CD4-positive, alpha-beta T cell treated with Interleukin-4 for 4 hours (primary cell): ENCODE measurements around the gene HDAC4.

Experiments
- DNase-seq: peaks from one replicate; pipeline ENCODE4 v3.0.0-alpha.2; 2020

The HDAC4 gene

DNA sequence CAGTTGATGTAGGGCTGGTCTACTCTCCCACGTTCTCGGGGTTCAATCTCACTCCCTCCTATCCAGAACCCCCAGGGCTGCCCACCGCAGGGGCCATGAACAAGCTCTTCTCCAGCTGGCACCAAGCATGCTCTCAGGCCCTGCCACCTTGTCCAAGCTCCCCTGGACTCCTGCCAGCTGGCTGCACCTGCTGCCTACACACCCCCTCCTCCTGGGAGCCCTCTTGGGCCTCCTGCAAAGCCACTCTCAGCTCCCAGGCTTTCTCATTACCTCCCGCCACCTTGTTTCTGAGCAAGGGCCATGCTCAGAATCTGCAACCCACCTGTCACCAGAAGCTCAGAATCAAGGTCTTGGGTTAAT lies 56.0 kb downstream of the HDAC4 start:
- no peak for DNase-seq

DNA sequence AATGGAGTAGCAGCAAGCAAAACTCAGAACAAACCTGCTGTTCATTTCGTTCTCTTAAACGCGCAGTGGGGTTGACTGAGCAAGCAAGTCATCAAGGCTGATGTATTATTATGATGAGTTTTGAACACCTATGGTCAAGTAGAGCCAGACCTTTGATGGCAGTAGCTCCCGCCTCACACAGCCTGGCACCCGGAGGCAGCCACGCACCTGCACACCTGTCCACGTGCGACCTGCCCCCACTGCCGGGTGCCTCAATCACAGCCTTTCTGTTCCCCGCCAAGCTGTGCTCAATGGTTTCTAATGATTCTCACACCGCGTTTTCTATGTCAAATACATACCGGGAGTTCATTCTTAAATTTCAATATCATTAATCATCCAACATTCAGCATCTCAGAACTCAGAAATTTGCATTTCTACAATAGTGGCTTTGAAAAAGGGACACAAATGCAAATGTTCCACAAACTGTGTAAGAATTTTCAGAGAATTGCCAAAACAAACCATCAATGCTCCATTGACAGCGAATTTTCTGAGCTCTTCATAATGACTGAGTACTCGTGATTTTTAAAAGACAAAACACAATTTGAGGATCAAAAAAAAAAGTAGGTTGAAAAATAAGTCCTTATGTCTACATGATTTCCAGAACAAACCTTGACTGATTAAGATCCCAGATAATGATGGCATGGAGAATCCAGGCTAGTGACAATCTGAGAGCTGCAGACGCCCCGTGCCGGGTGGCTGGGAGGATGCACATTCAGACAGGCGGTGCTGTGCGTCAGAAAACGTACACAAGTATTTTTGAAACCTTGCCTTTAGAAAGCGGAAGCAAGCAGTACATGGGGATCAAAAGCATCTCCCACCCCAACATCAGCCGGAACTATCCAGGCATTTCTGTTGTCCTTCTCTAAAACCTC lies 56.6 kb downstream of the HDAC4 start:
- DNase-seq = no peak

DNA sequence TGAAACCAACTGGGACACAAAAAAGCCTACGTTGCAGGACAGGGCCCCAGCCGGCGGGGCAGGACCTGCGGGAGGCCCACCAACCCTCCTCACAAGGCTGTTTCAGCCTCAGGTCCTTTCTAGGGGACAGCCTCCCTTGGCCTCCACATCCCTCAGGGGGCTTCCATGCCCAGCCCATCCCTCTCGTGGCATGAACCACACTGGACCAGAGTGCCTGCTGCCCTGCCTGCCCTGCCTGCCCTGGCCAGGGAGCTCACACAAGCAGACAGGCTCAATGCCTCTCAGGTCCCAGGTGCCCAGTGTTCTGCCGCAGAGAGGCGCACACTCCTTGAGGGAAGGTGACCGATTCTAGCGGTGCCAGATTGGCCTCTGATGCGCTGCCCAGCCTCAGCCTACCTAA lies 57.4 kb downstream of the HDAC4 start:
- no peak for DNase-seq

DNA sequence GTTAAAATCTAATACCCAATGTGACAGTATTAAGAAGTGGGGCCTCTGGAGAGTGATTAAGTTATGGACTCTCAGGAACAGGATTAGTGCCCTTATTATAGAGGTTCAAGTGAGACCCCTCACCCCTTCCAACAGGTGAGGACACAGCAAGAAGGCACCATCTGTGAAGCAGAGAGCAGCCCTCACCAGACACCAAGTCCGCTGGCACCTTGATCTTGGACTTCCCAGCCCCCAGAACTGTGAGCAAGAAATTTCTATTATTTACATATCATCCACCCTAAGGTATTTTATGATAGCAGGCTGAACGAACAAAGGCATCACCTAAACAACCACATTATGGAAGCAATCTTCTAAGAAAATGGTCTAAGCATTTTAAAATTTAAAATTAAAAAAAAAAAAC lies 59.0 kb downstream of the HDAC4 start:
- no peak for DNase-seq

DNA sequence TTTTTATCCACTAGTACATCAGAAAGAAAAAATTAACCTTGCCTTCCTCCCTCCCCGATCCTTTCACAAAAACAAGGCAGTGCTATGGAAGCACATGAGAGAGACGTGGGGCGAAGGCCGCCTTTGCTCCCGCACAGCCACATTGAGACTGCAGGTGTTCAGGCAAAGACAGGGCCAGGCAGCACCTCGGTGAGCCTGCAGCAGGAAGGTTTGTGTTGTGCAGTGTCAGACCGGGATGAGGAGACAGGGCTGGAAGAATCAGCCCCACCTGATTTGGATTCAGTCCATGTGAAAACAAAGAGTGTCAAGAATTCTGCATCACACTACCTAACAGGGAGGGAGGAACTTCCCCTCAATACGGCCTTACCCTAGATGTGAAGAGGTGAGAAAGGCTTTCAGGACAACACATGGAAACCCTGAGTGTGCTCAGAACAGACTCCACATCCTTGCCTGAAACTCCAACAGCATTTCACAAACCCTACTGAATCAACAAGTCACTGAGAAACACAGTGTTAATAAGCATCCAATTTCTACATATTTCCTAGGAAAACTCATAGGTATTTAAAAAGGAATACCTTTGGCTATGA lies 59.6 kb downstream of the HDAC4 start:
- DNase-seq = no peak

DNA sequence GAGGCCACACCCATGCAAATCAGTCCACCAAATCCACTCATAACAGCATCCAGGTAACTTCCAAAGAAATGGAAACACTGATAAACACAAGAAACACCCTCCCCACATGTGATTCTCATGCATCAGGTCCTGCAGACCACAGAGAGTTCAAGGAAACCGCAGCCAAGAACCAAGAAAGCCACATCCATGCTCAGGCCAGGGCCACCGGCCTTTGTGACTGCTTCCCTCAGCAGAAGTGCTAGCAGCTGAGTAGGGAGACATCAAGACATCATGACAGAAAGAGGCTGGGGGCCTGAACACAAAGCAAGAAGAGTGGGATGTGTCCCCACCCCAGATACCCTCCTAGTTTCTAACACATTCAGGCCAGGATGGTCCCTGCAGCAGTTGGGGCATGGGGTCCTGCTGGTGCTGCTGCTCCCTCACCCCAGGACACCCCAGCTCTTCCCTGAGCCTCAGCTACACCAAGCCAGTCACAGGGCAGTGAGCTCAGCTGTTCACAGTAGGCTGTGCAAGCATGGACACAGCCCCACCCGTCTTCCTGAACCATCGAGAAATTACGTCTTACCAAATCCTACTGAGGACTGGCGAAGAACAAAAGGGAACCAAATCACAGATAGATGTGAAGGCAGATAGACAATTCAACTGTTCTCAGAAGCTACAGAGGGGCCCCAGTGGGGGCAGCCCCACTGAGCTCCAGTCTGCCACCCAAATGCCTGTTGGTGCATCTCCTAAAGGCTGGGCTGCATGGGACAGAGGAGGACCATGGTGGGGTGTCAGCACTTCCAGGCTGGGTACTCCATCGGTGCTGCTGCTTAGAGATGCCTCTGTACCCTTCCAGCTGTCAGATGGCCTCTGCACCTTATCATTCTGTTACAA lies 60.9 kb downstream of the HDAC4 start:
- peak; percentile 25 for DNase-seq

DNA sequence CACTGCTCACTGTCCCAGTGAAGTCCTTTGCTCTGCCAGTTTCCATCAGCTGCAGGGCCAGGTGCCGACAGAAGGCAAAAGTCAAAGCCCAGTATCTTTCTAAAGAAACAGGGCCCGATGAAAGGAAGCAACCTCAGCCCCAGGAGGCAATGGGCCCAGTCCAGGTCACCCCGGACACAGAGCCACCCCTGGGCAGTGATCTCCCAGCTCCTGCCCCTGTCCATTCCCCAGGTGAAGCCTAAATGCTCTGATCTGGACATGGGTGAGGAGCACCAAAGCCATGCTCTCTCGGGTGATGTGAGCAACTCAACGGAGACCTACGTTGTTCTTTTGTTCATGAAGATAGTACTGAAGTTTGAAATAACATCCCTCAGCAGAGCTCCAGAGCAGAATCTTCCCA lies 61.6 kb downstream of the HDAC4 start:
- no peak for DNase-seq

DNA sequence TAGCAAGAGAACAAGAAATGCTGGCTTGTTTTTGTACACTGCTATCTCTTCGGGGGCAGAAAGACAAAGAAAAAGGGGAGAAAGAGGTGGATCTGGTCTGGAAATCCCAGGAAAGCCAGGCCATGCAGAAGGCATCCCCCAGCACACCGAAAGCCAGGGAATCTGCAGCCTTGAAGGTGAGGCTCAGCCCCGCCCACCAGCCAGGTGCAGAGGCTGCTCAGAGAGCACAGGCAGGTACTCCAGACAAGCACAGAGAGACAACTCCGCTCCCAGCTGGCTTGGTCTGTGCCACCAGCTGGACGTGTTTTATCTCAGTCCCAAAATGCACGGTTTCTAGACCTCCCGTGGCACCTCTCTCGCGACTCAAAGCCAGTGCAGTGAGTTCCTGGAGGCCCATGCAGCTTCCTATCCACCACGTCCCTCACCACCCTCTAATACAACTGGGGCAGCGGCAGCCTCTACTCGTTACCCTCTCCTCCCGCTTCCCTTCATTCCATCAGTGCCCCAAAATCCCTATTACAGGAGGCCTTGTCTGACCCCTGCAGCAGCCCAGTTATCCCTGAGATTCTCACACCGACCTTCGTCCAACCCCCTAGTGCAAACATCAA lies 62.8 kb downstream of the HDAC4 start:
- DNase-seq = no peak

DNA sequence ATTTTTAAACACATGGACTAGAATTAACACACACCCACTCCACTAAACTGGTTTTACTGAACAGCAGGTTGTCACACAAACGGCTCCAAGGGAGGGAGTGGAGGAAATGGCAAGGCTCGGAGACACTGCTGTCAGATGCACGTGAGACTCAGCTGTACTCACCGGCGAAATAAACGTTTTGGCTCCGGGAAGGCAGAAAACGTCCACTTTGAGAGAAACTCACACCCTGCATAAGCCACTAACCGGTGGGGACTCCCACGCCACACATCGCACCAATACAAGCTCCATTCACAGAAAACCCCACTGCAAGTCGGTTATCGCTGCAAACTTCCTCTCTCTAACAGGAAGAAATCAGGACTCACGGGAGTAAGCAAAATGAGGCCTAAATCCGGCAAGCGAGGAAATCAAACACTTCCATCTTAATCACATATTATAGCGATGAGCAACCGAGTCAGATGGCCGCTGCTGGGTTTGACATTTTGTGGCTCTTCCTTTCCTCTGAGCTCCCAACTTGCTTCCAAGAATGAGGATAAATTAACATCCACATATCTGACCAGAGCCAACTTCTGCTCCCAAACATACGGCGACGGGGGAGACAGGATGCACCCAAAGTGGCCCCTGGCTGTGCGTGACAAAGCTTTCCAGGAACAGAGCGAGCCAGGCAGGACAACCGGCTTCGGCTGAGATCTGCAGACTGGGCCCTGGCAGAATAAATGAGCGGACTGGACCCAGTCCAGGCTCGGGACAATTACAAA lies 63.5 kb downstream of the HDAC4 start:
- DNase-seq = no peak

DNA sequence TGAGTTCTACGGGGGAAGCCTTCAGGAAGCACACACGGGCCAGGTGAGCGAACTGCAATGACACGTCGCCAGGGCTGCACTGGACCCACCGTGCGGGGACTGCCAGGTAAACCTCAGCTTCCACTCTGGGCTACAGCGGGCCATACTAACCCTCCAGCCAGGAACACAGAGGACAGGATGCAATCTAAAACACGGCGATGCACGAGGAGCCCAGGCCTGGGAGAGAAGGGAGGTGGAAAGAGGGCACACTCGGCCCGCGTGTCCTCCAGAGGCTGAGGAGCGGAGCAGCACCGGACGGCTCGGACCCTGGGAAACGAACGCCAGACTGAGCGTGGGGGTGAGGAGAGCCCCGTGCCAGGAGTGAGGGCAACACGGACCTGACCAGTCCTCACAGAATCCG lies 69.3 kb downstream of the HDAC4 start:
- DNase-seq = no peak

DNA sequence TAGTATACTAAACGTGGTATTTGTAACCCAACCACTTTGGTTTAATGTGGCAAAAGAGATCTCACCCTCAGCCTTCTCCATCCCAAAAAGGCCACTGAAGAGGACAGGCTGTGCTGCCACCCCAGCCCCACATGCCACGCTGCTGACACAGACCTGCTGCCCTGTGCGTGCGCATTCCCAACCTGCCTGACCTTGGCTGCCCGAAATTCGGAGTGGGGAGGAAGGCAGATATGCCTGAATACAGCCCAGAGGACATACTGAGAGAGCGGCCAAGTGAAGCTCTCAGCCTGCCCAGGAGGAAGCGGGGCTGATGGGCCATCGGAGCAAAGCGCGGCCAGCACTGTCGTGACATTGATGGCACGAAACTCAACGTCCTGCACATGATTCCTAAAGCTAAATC lies 70.0 kb downstream of the HDAC4 start:
- DNase-seq = no peak

DNA sequence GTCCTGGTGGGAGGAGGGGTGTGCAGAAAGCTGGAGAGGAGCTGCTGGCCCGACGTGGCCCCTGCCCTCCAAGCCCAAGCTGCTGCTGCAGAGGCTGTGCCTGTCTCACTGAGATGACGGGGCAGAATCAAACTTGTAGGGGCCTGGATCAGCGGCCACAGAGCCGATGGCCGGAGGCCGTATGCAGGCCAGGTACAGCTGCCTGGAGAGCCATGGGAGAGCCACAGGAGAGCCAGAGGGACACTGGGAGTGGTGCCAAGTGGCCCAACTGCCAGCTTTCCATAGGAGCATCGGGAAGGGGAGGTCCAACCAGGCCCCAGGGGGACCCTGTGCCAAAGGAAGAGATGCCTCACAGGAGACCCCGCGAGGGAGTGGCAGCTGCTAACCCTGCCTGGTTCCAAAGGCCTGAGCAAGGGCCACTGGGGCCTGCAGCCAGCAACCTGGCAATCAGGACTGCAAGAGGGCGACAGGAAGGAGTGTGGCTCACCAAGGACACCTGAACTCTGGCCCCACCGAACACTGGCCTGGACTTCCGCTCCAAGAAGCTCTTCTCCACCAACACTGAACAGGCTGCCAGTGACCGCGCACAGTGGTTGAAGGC lies 70.7 kb downstream of the HDAC4 start:
- DNase-seq = no peak

DNA sequence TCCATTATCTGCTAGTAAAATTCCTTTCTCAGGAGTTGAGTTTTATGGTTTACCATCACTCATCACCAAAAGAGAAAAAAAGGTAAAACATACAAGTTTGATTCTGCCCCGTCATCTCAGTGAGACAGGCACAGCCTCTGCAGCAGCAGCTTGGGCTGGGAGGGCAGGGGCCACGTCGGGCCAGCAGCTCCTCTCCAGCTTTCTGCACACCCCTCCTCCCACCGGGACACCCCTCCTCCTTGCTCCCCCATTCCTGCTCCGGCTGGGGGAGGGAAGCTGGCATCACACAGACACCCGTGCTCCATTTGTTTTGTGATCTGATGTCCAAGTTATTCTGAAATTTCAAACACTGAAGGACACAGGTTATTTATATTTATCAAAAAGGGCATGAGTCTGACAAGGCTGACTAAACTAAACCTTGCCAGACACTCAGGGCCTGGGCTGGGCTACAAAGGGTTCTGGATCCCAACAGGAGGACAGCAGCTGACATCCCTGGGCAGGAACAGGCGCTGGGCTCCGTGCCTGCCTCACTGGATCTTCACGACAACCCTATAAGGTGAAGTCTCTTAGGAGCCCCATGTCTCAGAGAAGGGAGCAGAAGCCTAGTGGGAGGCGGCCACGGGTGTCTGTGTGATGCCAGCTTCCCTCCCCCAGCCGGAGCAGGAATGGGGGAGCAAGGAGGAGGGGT lies 71.4 kb downstream of the HDAC4 start:
- DNase-seq = no peak

DNA sequence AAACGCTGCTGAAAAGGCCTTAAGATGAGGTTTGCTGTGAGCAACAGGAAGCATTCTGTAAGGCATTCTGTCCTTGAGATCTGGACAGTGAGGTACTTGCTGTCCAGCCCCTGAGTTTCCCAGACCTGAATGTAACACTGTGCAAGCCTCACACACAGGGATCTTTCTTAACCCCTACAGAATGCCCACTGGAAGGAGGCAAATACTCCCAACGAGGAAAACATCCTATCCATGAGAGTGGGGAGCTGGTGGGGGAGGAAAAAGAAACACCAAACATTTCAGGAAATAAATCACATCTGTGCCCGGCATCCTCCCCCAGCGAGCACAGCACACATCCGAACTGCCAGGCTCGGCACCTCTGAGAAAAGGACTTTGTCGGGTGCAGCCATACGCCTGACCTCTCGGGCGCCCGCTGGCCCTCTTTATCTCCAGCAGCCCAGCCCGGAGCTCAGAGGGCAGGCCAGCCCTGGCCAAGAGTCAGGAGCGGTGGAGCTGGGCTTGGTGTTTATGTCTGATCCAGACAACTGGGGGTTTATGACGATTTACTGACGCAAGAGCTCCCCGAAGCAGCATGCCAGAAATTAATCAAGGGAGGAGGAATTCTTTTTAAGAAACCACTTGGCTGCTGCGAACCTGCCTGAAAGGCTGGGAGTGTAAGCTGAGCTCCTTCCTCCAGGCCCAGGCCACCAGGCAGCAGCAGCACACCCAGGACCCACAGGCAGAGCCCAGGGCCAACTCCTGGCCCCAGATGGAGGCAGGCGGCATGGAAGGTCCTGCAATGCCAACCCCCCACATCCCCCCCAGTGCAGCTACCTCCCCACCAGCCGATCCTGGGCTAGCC lies 72.2 kb downstream of the HDAC4 start:
- DNase-seq = no peak

DNA sequence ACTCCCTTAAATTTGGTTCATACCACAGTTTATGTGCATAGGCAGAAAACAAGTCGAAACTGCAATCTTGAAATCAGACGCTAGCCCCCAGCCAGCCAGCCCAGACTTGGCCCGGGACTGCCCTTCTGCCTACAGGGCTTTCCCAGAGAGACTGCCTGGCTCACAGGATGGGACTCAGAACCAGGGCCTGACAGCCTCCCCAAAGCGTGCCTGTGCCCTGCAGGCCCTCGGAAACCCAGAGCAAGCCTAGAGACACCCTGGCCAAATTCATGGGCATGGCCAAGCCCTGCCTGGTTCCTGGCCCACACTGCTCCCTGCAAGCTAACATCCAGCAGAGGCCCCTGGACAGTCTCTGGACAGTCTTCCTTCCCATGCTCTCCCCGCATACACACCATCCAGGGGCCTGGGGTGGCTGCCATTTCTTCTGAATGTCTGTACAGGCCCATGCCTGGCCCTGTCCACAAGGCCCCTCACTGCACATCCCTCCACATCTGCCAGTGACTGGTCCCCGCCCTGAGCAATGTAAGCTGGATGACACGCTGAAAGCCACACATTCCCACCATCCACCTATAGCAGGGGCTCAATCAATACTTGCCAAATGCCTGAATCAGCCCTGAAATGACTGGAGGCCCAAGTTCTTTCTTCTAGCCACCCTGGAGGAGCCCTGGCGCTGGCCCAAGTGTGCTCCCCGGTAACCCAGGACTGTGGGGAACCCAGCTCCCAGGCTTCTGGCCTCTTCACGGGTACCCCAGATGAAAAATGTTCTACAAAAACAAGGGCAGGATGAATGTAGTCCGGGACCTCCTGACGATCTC lies 73.1 kb downstream of the HDAC4 start:
- DNase-seq = no peak

DNA sequence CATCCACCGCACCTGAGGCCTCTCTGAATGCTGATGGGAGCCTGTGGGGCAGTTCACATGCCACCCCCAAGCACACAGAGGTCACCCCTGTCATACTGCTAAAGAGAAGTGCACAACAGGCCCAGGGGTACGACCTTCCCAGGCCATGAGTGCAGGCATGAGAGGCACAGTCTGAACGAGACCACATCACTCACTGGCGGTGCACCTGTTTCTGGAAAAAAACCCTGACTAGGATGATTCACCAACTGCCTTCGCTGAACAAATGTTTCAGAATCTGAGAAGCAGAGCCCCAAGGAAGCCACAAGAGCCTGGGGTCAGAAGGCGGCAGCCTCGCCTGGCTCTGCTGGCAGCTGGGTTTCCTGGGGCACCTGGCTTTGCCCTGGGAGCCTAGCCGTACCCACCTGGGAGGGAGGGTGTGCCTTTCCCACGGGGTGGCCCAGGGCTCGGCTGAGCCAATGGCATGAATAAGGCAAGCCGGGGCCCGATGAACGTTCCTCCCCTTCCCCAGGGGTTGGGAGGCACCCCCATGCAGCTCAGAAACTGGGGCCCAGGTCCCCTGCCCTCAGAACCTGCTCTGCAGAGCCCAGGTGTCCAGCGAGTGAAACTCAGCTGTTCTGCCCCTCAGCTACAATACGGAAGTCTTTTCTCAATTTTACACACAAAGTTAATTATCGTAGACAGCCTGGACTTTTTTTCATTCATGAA lies 73.8 kb downstream of the HDAC4 start:
- peak; percentile 85 for DNase-seq

DNA sequence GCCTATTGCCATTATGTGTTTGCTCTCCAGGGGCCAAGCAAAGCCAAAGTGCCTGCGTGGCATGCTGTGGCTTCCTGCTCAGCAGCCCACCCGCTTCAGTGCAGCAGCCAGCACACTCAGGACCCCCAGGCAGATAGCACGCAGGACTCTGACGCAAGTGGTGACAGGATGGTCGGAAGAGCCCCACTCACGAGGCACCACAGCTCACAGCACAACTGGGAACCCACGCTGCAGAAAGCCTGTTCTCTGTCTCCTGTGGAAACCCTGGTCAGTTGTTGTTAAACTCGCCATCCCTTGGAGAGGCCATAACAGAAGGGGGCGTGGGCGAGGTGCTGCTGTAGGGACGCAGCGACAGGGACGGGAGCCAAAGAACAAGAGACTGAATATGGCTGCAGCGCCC lies 76.4 kb downstream of the HDAC4 start:
- no peak for DNase-seq

DNA sequence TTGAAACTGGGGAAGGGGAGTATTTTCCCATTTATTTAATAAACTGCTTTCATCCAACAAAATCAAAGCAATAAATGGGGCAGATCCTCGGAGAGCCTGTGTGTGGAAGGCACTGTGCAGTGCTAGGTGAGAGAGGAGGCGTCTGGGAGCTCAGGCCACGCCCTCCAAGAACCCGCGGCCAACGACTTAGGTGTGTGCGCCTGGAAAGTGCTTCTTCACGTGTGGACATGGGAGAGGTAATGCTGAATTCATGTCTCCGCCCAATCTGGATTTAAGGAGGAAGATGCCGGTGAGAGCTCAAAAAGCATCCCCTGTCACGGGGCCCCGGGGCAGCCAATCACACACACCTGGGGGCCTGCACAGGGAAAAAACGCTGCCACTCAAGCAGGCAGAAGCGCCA lies 77.4 kb downstream of the HDAC4 start:
- DNase-seq = no peak
